HG03558 (cell line): ENCODE measurements around the gene CHMP6.

Experiments
- ATAC-seq: cut with Tn5 transposase; IDR thresholded peaks from one replicate; pipeline ENCODE4 v1.9.1; 2021; ENCODE audit warnings: moderate number of reproducible peaks; ENCODE audit not compliant: unreplicated experiment; ENCODE audit errors: extremely low read depth

CHMP6 gene

DNA sequence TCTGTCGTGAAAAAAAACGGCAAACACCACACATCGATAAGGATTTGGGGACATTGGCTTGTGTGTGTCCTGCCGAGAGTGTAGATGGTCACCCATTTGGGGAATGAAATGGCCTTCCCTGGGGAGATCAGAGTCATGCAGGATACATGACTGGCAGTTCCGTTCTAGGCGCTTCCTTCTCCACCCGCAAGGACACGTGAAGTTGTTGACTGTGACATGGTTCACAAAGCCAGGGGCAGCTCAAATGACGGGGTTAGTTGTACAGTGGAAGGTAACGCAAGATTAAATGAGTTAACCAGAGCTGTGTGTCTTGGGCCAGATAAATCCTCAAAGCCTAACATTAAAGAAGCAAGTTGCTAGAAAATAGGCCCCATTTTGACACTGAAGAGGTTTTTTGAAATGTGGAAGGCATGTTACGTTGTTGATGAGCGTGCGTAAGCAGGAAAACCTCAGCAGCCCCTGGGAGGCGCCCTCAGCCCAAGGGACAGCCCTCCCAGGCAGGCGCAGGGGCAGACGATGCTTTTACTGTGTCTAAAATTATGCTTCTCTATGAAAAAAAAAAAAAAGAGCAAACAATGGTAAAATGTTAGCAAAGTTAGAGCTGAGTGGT, 35.9 kb upstream of the CHMP6 start:
- no peak for ATAC-seq

DNA sequence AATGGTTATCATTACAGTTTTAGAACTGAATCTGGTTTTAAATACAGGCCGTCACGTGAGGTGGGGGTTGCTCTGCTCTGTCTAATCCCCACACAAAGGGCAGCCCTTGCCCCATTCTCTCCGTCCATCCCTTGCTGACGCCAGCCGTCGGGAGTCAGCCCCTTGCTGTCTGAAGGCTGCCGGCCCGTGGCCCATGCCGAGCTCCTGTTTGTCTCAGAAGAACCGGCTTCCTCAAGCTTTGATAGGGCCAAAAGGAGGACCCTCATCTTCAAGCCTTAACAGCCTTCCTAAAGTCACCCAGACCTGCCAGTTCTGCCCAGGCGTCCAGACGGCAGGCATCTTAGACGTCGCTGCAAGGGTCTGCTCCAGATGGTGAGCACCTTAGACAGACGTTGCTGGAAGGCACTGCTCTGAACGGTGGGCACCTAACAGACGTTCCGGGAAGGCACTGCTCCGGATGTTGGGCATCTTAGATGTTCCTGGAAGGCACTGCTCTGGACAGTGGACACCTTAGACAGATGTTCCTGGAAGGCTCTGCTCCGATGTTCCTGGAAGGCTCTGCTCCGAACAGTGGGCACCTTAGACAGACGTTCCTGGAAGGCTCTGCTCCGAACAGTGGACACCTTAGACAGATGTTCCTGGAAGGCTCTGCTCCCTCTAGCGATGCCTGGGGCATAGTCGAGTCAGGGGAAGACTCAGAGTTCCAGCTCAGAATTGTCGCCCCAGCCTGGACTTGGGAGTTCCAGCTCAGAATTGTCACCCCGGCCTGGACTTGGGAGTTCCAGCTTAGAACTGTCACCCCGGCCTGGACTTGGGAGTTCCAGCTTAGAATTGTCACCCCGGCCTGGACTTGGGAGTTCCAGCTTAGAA, 35.1 kb upstream of the CHMP6 start:
- ATAC-seq: no peak

DNA sequence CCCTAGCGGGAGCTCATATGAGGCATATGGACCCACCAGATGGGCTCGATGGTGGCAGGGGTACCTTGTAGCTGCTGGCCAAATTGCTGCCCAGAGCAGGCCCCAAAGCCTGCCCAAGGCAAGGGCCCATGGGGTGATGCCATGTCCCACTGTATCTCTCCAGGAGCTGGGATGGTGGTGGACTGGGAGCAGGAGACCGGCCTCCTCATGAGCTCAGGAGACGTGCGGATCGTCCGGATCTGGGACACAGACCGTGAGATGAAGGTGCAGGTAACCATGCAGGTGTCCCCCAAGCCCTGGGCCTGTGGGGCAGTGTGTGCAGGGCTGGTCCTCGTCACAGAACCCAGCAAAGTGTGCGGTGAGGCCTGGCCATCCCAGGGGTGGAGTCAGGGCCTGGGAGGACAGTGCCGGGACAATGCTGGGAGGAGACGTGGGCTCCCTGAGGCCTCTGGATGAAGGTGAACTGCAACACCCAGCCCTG, 34.1 kb upstream of the CHMP6 start:
- ATAC-seq: no peak

DNA sequence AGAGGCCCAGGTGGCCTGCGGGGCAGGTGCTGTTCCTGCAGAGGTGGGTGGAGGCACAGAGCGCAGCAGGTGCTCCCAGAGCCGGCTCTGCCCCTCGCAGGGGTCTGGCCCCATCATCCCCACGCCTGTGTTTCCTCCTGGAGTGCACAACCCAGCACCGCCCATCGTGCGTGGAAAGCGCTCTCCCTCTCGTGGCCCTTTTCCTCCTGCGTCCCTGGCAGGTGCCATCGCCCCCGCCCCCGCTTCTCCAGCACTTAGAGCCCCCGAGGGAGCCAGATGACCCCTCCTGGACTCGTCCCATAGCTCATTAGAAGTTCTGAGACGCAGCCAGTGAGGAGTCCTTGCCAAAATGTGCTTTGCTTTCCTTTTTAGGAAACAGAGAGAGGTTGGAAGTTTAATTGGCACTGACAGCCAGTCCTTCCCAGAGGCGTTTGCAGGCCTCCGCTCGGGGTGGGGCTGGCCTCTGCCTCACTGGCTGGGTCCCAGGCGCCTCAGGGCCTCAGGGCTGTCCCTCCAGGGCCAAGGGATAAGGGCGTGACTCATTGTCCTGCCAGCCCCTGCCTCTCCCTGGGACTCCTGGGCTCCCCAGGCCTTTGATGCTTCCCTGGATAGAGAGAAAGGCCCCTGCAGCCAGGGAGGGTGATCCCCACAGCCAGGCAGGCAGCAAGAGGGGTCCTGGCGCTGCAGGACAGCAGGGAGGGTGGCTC, 32.2 kb upstream of the CHMP6 start:
- ATAC-seq: no peak

DNA sequence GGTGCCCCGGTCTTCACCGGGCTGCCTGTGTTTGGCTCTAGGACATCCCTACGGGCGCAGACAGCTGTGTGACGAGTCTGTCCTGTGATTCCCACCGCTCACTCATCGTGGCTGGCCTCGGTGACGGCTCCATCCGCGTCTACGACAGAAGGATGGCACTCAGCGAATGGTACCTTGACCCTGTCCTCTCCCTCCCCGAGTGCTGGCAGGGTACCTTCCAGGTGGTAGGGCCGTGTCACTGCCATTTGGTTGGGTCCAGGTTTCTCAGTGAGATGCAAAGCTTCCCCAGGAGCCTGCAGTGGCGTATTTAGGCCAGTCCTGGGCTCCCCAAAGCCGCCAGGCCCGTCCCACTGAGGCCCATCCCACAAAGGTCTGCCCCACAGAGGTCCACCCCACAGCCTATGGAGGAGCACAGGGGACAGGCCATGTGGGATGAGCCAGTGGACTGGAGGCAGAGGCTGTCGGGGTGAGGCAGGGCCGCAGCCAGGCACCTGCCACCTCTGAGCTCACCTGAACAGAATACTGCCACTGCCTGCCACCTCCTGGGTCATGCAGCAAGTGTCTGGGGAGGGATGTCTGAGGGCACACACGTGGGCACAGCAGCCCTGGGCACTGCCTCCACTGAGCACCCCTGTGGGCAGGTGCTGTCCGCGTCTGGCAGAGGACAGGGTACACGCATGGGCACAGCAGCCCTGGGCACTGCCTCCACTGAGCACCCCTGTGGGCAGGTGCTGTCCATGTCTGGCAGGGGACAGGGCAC, 31.4 kb upstream of the CHMP6 start:
- no peak for ATAC-seq

DNA sequence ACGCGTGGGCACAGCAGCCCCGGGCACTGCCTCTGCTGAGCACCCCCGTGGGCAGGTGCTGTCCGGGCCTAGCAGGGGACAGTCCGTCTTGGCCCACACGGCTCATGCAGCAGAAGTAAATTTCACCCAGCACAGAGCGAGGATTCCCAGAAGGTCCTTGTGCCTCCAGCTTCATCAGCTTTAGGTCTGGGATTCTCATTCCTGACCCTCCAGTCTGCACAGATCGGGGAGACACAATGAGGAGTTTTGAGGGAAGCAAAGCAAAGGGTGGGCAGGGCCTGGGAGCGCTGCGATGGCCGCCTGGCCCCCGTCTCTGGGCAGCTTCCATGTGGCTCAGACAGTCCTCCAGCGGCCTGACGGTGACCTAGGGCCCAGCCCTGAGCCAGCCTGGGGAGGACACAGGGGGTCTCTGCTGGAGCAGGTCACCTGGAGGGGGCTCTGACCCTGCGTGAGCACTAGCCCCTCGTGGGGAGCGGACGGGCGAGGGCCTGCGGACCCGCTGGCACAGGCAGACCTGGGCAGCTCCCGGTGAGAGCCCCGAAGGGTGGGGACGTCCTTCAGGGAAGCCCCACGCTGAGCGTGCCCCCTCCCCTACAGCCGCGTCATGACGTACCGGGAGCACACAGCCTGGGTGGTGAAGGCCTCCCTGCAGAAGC, 30.7 kb upstream of the CHMP6 start:
- no peak for ATAC-seq

DNA sequence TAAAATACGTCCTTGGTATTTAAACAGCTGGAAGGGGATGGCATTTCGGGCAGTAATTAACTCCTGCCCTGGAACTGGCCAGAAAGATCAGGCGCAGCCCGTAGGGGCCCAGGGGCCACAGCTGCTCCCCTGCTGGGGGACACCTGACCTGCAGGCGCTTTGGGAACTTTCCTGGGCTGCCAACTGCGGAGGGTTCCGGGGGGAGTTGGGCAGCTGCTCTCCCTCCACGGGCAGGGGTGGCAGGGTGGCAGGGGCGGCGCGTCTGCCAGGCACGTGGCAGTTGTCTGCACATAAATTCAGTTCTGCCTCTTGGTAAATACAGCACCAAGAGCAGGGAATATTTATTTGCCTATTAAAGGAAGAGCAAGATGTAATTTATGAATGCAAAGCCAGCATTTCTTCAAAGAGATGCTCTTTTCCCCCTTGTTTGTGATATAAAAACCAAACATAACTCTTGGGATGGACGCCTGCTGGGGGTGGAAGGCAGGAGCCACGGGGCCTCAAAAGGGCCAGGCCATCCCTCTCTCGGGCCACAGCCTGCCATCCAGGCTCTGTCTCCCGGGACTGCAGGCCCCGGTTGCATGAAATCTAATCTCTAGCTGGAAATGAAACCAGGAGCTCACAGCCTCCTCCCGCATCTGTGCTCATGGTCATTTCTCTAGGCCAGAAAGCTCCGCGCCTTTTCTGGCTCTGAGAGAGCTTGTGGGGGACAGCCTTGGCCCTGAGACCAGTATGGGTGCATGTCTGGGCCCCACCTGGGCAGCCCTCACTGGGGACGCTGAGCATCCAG, 29.9 kb upstream of the CHMP6 start:
- ATAC-seq: no peak

DNA sequence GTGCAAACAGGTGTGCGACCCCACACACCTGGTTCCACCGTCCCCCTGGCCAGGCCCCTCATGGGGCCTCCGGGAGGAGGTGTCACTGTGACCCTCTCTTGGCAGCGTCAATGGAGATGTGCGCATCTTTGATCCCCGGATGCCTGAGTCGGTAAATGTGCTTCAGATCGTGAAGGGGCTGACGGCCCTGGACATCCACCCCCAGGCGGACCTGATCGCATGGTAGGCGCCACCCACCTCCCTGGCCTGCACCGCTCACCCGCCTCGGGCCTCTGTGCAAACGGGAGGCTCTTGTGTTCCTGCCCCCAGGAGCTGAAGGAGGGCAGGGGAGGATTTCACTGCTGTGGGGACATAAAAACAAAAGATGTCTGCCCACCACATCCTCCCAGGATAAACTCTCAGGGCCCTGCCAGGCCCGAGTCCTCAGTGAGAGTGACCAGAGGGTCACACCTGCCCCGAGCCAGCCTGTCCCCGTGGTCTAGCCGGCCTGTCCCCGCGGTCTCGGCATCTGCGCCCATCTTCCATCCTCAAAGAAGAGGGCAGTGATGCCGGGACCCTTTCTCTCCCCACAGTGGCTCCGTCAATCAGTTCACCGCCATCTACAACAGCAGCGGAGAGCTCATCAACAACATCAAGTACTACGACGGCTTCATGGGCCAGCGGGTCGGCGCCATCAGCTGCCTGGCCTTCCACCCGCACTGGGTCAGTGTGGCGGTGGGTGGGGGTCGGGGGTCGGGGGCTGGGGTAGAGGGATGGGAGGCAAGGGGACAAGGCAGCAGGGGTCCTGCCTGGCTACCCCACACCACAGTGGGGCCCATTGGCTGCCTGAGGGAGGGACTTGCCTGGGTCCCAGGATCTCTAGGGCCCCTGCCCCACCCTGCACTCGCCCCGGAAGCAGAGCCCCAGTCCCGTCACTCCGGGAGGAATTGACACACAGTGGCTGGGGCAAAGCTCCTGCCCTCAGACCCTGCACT, 29.0 kb upstream of the CHMP6 start:
- ATAC-seq: no peak

DNA sequence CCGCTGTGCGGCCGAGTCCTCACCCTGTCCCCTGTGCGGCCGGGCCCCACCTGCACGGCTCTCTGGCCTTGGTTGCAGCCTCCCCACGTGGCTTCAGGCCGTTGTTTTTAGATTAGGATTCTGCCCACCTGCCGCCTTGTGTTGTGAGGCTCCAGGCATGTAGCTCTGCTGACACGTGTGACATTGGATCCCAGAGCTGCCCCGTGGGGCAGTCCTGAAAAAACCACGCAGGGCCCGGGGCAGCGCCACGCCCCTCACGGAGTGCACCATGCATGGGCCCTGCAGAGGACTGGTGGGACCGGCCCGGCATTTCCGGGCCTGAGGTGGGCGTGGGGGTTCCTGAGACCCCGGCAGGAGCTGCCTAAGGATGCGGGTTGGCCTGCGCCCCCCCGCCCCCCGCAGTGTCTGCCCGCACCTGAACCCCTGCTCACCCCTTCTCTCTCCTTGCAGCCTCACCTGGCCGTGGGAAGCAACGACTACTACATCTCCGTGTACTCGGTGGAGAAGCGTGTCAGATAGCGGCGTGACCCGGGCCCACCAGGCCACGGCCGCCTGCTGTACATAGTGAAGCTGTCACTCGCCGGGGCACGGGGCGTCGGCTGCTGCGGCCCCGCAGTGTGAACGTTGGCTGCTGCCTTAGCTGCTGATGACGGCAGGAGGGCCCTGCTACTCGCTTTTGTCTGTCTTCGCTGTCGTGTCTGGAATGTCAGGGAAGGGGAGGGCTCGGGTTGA, 27.7 kb upstream of the CHMP6 start:
- no peak for ATAC-seq

DNA sequence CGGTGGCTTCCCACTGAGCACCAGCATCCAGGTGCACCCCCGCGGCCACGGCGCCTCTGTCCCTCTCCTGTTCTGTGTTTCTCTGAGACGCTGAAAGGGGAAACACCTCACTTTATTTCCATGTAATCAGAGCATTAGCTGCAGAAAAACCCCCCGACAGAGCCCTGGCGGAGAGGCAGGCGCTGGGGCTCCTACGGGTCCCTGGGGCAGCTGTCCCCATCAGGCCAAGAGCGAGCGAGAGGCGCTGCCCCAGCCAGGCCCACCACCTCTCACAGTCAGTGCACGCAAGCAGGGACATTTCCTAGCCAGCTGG, 27.1 kb upstream of the CHMP6 start:
- no peak for ATAC-seq

DNA sequence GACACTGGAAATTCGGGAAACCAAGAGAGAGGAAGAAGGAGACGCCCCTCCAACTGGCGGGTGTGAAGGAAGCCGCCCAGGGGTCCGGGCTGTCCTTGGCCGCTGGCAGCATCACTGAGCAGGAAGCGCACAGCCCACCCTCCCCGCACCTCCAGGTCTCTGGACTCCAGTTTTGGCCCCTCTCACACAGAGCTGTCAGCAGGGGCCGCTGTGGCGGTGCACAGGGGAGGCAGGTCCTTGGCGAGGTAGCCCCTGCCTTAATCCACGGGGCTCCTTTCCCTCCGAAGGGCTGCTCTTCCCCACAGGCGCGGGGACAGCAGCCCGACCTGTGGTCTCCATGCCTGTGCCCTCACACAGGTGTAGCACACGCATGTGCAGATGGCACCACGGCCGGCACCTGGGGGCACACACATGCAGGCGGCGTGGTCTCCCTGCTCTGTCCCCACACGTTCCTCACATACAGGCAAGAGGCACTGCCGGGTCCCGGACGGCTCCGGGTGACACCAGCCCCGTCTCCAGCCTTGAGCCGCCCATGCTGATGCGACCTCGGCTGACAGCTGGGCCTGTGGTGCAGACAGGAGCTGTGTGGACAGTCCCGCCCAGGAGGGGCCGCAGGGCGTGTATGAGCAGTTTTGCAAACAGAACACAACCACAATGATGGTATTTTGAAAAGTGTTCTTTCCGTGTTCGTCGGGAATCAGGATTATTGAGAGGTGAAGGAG, 26.6 kb upstream of the CHMP6 start:
- ATAC-seq: no peak

DNA sequence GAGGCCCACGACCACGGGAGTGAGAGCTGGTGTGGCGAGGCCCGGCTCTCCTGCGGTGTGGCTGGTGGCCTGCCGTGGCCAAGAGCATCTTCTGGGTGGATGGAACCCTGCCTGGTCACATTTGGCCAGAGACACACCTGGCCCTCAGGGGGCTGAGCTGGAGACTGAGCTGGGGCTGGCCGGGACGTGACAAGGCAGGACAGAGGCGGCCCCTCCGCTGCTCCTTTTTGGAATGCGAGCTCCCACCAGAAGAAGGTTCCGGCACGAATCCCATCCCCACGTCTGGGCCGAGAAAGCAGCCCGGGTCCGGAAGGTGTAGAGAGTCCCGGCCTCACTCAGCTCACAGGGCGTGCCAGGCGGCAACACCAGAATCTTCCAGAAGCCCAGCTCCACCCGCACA, 26.0 kb upstream of the CHMP6 start:
- ATAC-seq: no peak

DNA sequence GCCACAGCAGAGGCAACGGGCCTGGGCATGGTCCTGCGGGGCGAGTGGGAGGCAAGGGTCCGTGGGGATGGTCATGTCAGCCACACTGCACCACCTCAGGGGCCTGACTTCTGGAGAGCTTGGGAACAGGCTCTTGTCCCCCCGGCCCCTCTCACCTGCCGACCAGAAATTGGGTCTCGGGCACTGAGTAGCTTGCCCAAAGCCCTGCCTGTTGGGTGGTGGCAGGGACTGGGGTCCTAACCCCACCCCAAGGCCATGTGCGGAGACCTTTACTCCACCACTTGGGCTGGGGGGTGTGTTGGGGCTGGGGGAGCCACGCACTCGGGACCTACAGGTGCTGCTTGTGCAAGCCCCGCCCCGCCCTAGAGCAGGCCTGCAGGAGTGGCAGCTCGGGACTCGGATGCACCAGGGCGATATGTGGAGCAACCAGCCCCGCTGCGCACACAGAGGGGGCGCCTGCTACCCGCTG, 24.2 kb upstream of the CHMP6 start:
- ATAC-seq: no peak

DNA sequence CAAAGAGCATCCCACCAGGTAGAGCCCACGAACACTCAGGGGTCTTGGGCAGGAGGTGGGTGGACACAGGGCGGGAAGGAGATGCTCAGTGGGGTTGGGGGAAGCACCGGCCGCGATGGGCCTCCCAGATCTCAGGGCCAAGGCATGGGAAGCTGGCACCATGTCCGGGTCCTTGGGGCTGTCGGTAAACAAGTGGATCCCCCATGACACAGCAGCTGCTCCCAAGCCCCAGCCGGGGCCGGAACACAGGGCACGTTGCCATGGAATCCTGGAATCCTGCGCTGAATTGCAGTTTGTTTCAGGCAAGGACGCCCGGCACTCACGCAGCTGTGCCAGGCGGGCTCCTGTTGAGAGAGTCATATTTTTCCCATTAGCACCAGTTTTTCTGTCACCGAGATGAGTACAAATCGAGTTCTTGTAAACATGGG, 23.0 kb upstream of the CHMP6 start:
- no peak for ATAC-seq

DNA sequence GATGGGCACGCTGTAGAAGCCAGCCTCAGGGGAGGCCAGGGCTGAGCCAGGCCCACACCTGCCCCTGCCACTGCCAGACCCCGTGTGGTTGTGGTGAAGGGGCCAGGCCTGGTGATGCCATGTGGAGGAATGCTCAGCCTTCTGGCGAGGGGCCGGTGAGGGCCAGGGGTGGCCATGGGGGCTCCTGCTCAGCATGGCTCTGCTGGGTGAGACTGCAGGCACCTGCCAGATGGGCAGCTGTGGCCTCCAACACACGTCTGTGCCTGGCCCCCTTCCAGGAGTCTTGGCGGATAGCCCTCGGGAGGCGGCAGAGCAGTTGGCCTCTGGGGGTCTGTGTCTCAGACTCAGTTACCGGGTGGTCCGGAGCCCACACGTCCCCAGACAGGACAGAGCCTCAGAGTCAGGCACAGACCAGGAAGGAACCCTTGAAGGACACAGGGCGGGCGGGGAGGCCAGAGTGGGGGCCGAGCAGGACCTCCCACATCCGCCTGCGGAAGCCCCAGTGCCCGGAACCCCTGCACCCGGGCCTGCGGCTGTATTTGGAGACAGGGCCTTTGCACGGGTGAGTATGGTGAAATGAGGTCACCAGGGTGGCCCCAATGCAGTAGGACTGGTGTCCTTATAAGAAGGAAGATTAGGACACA, 22.5 kb upstream of the CHMP6 start:
- no peak for ATAC-seq

DNA sequence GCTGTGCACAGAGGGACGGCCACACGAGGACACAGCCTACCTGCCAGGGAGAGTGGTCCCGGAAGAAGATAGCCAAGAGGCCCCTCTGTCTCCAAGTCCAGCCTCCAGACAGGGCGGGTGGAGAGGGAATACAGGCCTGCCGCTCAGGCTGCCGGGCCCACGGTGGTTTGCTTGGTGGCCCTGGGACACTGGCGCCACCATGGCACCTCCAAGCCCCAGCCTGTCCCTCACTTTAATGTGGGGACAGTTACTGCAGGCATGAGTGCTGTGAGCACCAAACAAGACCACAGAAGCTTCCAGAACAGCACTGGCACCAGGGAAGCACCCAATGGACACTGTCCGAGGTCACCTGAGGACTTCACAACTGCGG, 22.0 kb upstream of the CHMP6 start:
- no peak for ATAC-seq
